Activated CD4-positive, alpha-beta T cell treated with anti-CD3 and anti-CD28 coated beads for 36 hours (primary cell): ENCODE data around the gene NAIF1. TPM values are rescaled to one million over a fixed set of nuclear protein-coding genes. Genes with fewer than 3 reads are reported as not detected.
A peak's percentile ranks its signal among the peaks of the same experiment; 100 is the strongest.

Experiments used
- ATAC-seq: fragments of 200-7000 bp; cut with Tn5 transposase; one replicate; pipeline ENCODE4 v1.10.0; 2021; ENCODE audit warnings: mild to moderate bottlenecking, moderate library complexity
- CTCF ChIA-PET: fragments of 350-600 bp; sonication (Branson Sonifier 250); formaldehyde crosslinking; loops from one replicate; lab custom pipeline; 2021; ENCODE audit warnings: antibody characterized with exemption; lab: Charles Lee
- POLR2A ChIA-PET: fragments of 350-600 bp; sonication (Branson Sonifier 250); formaldehyde crosslinking; loops from one replicate; lab custom pipeline; 2021; ENCODE audit warnings: antibody characterized with exemption, inconsistent platforms; lab: Charles Lee
- DNase-seq: peaks from one replicate; pipeline ENCODE4 v3.0.0-alpha.2; 2020
- H3K27ac Mint-ChIP-seq: one replicate; pipeline ENCODE4 v1.8.0; 2021; ENCODE audit warnings: mixed read lengths
- H3K27me3 Mint-ChIP-seq: one replicate; pipeline ENCODE4 v1.8.0; 2021; ENCODE audit warnings: mixed read lengths
- H3K36me3 Mint-ChIP-seq: one replicate; pipeline ENCODE4 v1.8.0; 2021; ENCODE audit warnings: low read depth, mixed read lengths
- H3K4me1 Mint-ChIP-seq: one replicate; pipeline ENCODE4 v1.8.0; 2021; ENCODE audit warnings: mixed read lengths
- H3K4me3 Mint-ChIP-seq: one replicate; pipeline ENCODE4 v1.8.0; 2021; ENCODE audit warnings: mild to moderate bottlenecking, moderate library complexity, mixed read lengths
- H3K9me3 Mint-ChIP-seq: one replicate; pipeline ENCODE4 v1.8.0; 2021; ENCODE audit warnings: low read depth, mixed read lengths
- intact Hi-C, 2 experiments: fragments of 100-400 bp; cut with DNase I in 1 of 2; cut with micrococcal nuclease in 1 of 2; formaldehyde crosslinking; loops; one replicate each; pipeline versions ENCODE4 v1.14.2 to v1.15.1; 2022 to 2024; cut with DNase I, micrococcal nuclease
- total RNA-seq, 2 experiments: library from RNA; stranded (reverse); gene quantifications; one replicate each; pipeline ENCODE4 v1.2.3, GENCODE V29; 2021

NAIF1 gene
- total RNA-seq, 2 experiments from 2014 or later: 11.3 to 13.7 TPM

GRCh38 chr9:128056887-128057723 lies 10.0 kb downstream of the NAIF1 start:
- Mint-ChIP-seq H3K27ac (no peak overlapping the region), H3K36me3 (peaks cover 7% of the 10 kb centered on the region), H3K9me3 (no peaks in the 10 kb centered on the region), H3K27me3 (no peaks in the 10 kb centered on the region), H3K4me3 (no peak overlapping the region), H3K4me1 (peaks cover 14% of the 10 kb centered on the region)
- POLR2A ChIA-PET: interaction anchor here (0.7 kb wide), 2 partner anchors 83 to 305 kb away, joined by 3 to 4 read pairs; no protein-coding TSS in a partner anchor
- ATAC-seq (no peak), DNase-seq (no peak)
- intact Hi-C loops: no loop called here
- CTCF ChIA-PET: interaction anchor here (0.6 to 0.8 kb wide), 5 partner anchors 8 to 645 kb away, joined by 3 to 5 read pairs (median 3); partner anchors contain the start of gene NAIF1

GRCh38 chr9:128056086-128056485 lies 11.0 kb downstream of the NAIF1 start:
- intact Hi-C loops: no loop called here

GRCh38 chr9:128055344-128056040 lies 11.6 kb downstream of the NAIF1 start:
- Mint-ChIP-seq H3K4me1 (no peaks in the 10 kb centered on the region), H3K4me3 (no peak overlapping the region), H3K27ac (no peak overlapping the region), H3K27me3 (no peaks in the 10 kb centered on the region), H3K36me3 (no peaks in the 10 kb centered on the region), H3K9me3 (no peaks in the 10 kb centered on the region)
- CTCF ChIA-PET: interaction anchor here (0.7 to 1.1 kb wide), 2 partner anchors 12 to 103 kb away, joined by 3 to 6 read pairs; no protein-coding TSS in a partner anchor
- intact Hi-C loops: no loop called here
- POLR2A ChIA-PET: no interaction called here
- no peak for ATAC-seq
- no peak for DNase-seq

More at GRCh38 chr9:128056086-128056485, 11.0 kb downstream of the NAIF1 start:
- Mint-ChIP-seq H3K9me3 (no peaks in the 10 kb centered on the region), H3K4me1 (peaks cover 4% of the 10 kb centered on the region), H3K27ac (no peak overlapping the region), H3K27me3 (no peaks in the 10 kb centered on the region), H3K4me3 (no peak overlapping the region), H3K36me3 (peaks cover under 1% of the 10 kb centered on the region)
- ATAC-seq (no peak), DNase-seq (no peak)
- CTCF ChIA-PET: interaction anchor here (0.7 to 1.1 kb wide), 2 partner anchors 11 to 104 kb away, joined by 3 to 6 read pairs; no protein-coding TSS in a partner anchor
- POLR2A ChIA-PET: interaction anchor here (0.7 kb wide), 2 partner anchors 84 to 306 kb away, joined by 3 to 4 read pairs; no protein-coding TSS in a partner anchor

- CTCF ChIA-PET: interaction anchor here (1.1 kb wide), 1 partner anchor 8 kb away, joined by 3 read pairs; no protein-coding TSS in a partner anchor
Observed at GRCh38 chr9:128054087-128054486, 13.0 kb downstream of the NAIF1 start.

GRCh38 chr9:128053560-128053959 lies 13.6 kb downstream of the NAIF1 start:
- no peaks in the 10 kb centered on the region for H3K27me3 Mint-ChIP-seq
- ChIA-PET POLR2A (no interaction called here), CTCF (interaction anchor here (1.1 kb wide), 1 partner anchor 8 kb away, joined by 3 read pairs; no protein-coding TSS in a partner anchor)
- intact Hi-C loops: no loop called here
- H3K4me3 Mint-ChIP-seq: no peak overlapping the region
- no peak overlapping the region for H3K27ac Mint-ChIP-seq
- no peak for ATAC-seq
- no peaks in the 10 kb centered on the region for H3K36me3 Mint-ChIP-seq
- peaks cover under 1% of the 10 kb centered on the region for H3K4me1 Mint-ChIP-seq
- no peaks in the 10 kb centered on the region for H3K9me3 Mint-ChIP-seq
- no peak for DNase-seq

More at GRCh38 chr9:128054087-128054486, 13.0 kb downstream of the NAIF1 start:
- H3K9me3 Mint-ChIP-seq: no peaks in the 10 kb centered on the region
- H3K27ac Mint-ChIP-seq: no peak overlapping the region
- intact Hi-C loops: no loop called here
- no peaks in the 10 kb centered on the region for H3K36me3 Mint-ChIP-seq
- H3K27me3 Mint-ChIP-seq: no peaks in the 10 kb centered on the region
- ATAC-seq (no peak), DNase-seq (no peak)
- POLR2A ChIA-PET: no interaction called here
- H3K4me1 Mint-ChIP-seq: no peaks in the 10 kb centered on the region
- H3K4me3 Mint-ChIP-seq: no peak overlapping the region

GRCh38 chr9:128051932-128052709 lies 15.0 kb downstream of the NAIF1 start:
- Mint-ChIP-seq H3K4me3 (no peak overlapping the region), H3K27me3 (no peaks in the 10 kb centered on the region), H3K36me3 (no peaks in the 10 kb centered on the region), H3K4me1 (peaks cover 2% of the 10 kb centered on the region), H3K27ac (no peak overlapping the region), H3K9me3 (no peaks in the 10 kb centered on the region)
- ATAC-seq (no peak), DNase-seq (no peak)
- ChIA-PET POLR2A (interaction anchor here (0.6 to 1.0 kb wide), 2 partner anchors 30 to 285 kb away, joined by 3 to 4 read pairs; no protein-coding TSS in a partner anchor), CTCF (interaction anchor here (0.7 to 1.6 kb wide), 4 partner anchors 18 to 108 kb away, joined by 3 to 5 read pairs (median 4); no protein-coding TSS in a partner anchor)
- intact Hi-C loops: no loop called here

- no peak for ATAC-seq
- CTCF ChIA-PET: interaction anchor here (0.7 to 3.3 kb wide), 3 partner anchors 15 to 68 kb away, joined by 3 to 13 read pairs (median 3); partner anchors contain the start of gene NAIF1
Observed at GRCh38 chr9:128049843-128050242, 17.3 kb downstream of the NAIF1 start.

GRCh38 chr9:128048663-128049062 lies 18.5 kb downstream of the NAIF1 start:
- DNase-seq (no peak), ATAC-seq (peak; percentile 93)
- H3K9me3 Mint-ChIP-seq: no peaks in the 10 kb centered on the region
- H3K27ac Mint-ChIP-seq: peak overlapping the region; percentile 51
- ChIA-PET POLR2A (interaction anchor here (0.7 kb wide), 1 partner anchor 227 kb away, joined by 3 read pairs; the partner anchor contains the start of genes GOLGA2 and SWI5), CTCF (interaction anchor here (0.7 to 3.3 kb wide), 4 partner anchors 13 to 19 kb away, joined by 3 to 13 read pairs (median 3); partner anchors contain the start of gene NAIF1)
- intact Hi-C loops: no loop called here
- no peaks in the 10 kb centered on the region for H3K36me3 Mint-ChIP-seq
- H3K27me3 Mint-ChIP-seq: no peaks in the 10 kb centered on the region
- H3K4me3 Mint-ChIP-seq: no peak overlapping the region
- H3K4me1 Mint-ChIP-seq: peaks cover 2% of the 10 kb centered on the region

More at GRCh38 chr9:128049843-128050242, 17.3 kb downstream of the NAIF1 start:
- no peak overlapping the region for H3K27ac Mint-ChIP-seq
- H3K9me3 Mint-ChIP-seq: no peaks in the 10 kb centered on the region
- intact Hi-C loops: no loop called here
- POLR2A ChIA-PET: interaction anchor here (0.6 kb wide), 1 partner anchor 120 kb away, joined by 3 read pairs; no protein-coding TSS in a partner anchor
- H3K4me3 Mint-ChIP-seq: no peak overlapping the region
- no peak for DNase-seq
- no peaks in the 10 kb centered on the region for H3K36me3 Mint-ChIP-seq
- peaks cover 2% of the 10 kb centered on the region for H3K4me1 Mint-ChIP-seq
- no peaks in the 10 kb centered on the region for H3K27me3 Mint-ChIP-seq

GRCh38 chr9:128047231-128047630 lies 19.9 kb downstream of the NAIF1 start:
- Mint-ChIP-seq H3K27me3 (no peaks in the 10 kb centered on the region), H3K4me3 (no peak overlapping the region), H3K27ac (no peak overlapping the region), H3K4me1 (peaks cover 2% of the 10 kb centered on the region), H3K9me3 (no peaks in the 10 kb centered on the region), H3K36me3 (no peaks in the 10 kb centered on the region)
- ATAC-seq (no peak), DNase-seq (no peak)
- ChIA-PET CTCF (interaction anchor here (0.7 to 3.3 kb wide), 4 partner anchors 12 to 71 kb away, joined by 3 to 13 read pairs (median 3); no protein-coding TSS in a partner anchor), POLR2A (no interaction called here)
- intact Hi-C loops: no loop called here

- Mint-ChIP-seq H3K27ac (no peak overlapping the region), H3K27me3 (no peaks in the 10 kb centered on the region), H3K4me3 (no peak overlapping the region), H3K4me1 (peaks cover 8% of the 10 kb centered on the region), H3K9me3 (no peaks in the 10 kb centered on the region), H3K36me3 (no peaks in the 10 kb centered on the region)
- intact Hi-C loops: no loop called here
- DNase-seq: no peak
- no peak for ATAC-seq
- ChIA-PET POLR2A (interaction anchor here (0.6 kb wide), 1 partner anchor 69 kb away, joined by 3 read pairs; no protein-coding TSS in a partner anchor), CTCF (interaction anchor here (0.8 to 1.5 kb wide), 3 partner anchors 12 to 101 kb away, joined by 3 to 5 read pairs (median 4); no protein-coding TSS in a partner anchor)
Observed at GRCh38 chr9:128045831-128046230, 21.3 kb downstream of the NAIF1 start.
